ENCODE results near the gene DEFB129. TPM values are rescaled to one million over a fixed set of nuclear protein-coding genes. Genes with fewer than 3 reads are reported as not detected.
"Not testable (repeated sequence)": the region's sequence is repeated elsewhere in the genome, so short reads cannot be mapped to it uniquely, and the experiment has no call there.

Gene DEFB129
- total RNA-seq, 1 experiment from 2014 or later = not detected

- not testable (repeated sequence) for DNase-seq (ENCODE audit: low spot score)
Observed at GRCh38 chr20:253447-253846, 26.4 kb downstream of the DEFB129 start.

- no peak for DNase-seq (ENCODE audit: low spot score)
Observed at GRCh38 chr20:257419-257818, 30.4 kb downstream of the DEFB129 start, which contains the start of gene DEFB132. DEFB132 (plus strand) TSS chr20:257724; CDS start chr20:257779, 55 bp downstream.

GRCh38 chr20:258269-258858 is 31.3 kb downstream of the DEFB129 start:
- no peak for DNase-seq (ENCODE audit: low spot score)

GRCh38 chr20:258963-259362 is 31.9 kb downstream of the DEFB129 start:
- DNase-seq (ENCODE audit: low spot score) = no peak

GRCh38 chr20:259981-260380 is 32.9 kb downstream of the DEFB129 start:
- no peak for DNase-seq (ENCODE audit: low spot score)

GRCh38 chr20:263701-264100 is 36.6 kb downstream of the DEFB129 start:
- DNase-seq (ENCODE audit: low spot score) = no peak

GRCh38 chr20:266596-267562 is 39.8 kb downstream of the DEFB129 start:
- peak; percentile 79 for DNase-seq (ENCODE audit: low spot score)

GRCh38 chr20:270517-270916 is 43.5 kb downstream of the DEFB129 start:
- DNase-seq (ENCODE audit: low spot score) = no peak

- DNase-seq (ENCODE audit: low spot score) = no peak
Observed at GRCh38 chr20:271069-271468, 44.0 kb downstream of the DEFB129 start.

- no peak for DNase-seq (ENCODE audit: low spot score)
Observed at GRCh38 chr20:271528-271927, 44.5 kb downstream of the DEFB129 start.

- no peak for DNase-seq (ENCODE audit: low spot score)
Observed at GRCh38 chr20:272718-273117, 45.7 kb downstream of the DEFB129 start.

GRCh38 chr20:273884-274283 is 46.8 kb downstream of the DEFB129 start:
- no peak for DNase-seq (ENCODE audit: low spot score)

- DNase-seq (ENCODE audit: low spot score) = no peak
Observed at GRCh38 chr20:275791-276190, 48.7 kb downstream of the DEFB129 start.

GRCh38 chr20:276620-277495 is 49.8 kb downstream of the DEFB129 start:
- no peak for DNase-seq (ENCODE audit: low spot score)

- DNase-seq (ENCODE audit: low spot score) = no peak
Observed at GRCh38 chr20:277496-277781, 50.4 kb downstream of the DEFB129 start.

- DNase-seq (ENCODE audit: low spot score) = no peak
Observed at GRCh38 chr20:278181-278580, 51.1 kb downstream of the DEFB129 start.

- DNase-seq (ENCODE audit: low spot score) = no peak
Observed at GRCh38 chr20:278607-279571, 51.8 kb downstream of the DEFB129 start.
